ENCODE measurements around the gene JMJD1C.

DNA sequence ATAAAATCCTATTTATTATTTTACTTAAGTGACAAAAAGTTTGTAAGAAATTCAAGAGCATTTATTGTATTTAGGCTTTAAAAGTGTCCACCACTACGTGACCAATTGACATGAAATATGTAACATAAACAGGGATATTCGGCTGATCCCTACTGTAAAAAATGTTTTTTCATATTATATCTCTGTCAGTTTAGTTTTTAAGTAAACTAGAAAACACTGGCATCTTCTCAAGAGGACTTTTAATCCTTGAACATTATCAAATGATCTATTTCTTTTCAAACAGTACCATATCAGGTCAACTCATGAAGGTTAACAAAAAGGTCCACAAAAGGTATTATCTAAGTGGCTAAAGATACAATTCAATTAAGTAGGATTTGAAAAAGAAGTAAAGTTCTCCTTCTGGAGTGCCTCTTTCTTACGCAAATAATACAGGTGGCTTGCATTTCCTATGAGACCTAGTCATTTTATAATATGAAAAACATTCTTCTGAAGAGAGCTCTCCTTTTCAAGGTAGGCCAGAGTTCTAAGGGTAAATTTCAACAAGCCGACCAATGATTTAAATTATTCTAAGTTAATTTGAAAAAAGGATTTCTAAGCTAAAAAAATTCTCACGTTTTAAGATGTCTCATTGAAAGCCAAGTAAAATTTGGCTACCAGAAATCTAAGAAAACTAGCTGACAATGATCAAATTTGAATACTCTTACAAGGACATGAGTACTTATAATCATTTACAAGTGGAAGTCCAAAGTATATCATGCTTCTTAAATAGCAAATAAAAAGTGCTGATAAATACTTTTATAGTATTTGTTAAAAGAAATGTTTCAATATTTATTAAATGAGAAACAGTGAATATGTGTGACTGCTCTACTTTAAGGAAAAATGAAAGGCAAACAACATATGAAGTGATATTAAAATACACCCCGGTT lies 199.1 kb downstream of the JMJD1C start:
- TF ChIP-seq POLR2A (IDR thresholded peaks at IDR 0.05): no peak
- TF ChIP-seq CTCF (IDR thresholded peaks at IDR 0.05): no peak

Measured in adrenal gland (tissue), 5 donors.